ENCODE measurements around the gene CRYL1. TPM values are rescaled to one million over a fixed set of nuclear protein-coding genes. Genes with fewer than 3 reads are reported as not detected.
A peak's percentile ranks its signal among the peaks of the same experiment; 100 is the strongest.

Gene CRYL1
- total RNA-seq, 2 experiments from 2014 or later, result 17.5 to 18.2 TPM

DNA sequence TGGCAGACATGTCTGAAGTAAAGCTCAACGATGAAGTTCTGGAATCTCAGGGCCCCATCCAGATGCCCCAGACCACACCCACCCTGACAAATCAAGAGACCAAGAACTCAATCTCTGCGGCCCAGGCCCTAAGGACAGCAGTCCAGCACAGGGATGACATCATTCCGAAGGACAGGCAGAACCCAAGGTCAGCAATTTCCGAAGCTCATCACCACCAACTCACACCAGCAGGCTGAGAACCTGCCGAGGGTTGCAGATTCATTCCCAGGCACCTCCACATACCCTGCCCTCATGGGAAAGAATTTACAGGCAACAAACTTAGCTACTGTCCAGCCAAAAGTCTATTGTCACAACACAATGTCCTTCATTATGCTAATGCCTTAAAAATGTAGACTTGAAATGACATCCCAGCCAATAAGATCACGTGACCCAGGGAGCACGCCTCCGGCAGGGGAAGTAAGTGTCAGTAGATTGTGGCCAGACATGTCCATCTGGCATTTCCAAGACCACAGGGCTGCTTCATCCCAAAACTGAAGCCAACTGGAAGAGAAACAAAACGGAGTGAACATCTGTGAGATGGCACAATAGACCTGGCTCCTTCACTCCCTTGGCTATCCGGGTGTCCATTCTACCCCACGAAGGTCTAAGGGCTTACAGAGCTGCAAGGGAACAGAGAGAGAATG is 98.8 kb downstream of the CRYL1 start:
- POLR2A ChIA-PET, result no interaction called here
- peaks cover 16% of the 10 kb centered on the region for H3K36me3 Mint-ChIP-seq
- CTCF ChIA-PET, result interaction anchor here (1.2 kb wide), 1 partner anchor 15 kb away, joined by 3 read pairs; no protein-coding TSS in a partner anchor
- H3K4me3 Mint-ChIP-seq, result no peak overlapping the region
- intact Hi-C loops (cut with micrococcal nuclease), result loop anchor here (5.0 kb wide), 1 partner anchor 35 kb away; no protein-coding TSS in a partner anchor
- DNase-seq, result no peak
- peaks cover 51% of the 10 kb centered on the region for H3K4me1 Mint-ChIP-seq (ENCODE audit: low read depth)
- H3K9me3 Mint-ChIP-seq, result no peaks in the 10 kb centered on the region
- H3K27ac Mint-ChIP-seq, result no peak overlapping the region
- H3K27me3 Mint-ChIP-seq, result no peaks in the 10 kb centered on the region

DNA sequence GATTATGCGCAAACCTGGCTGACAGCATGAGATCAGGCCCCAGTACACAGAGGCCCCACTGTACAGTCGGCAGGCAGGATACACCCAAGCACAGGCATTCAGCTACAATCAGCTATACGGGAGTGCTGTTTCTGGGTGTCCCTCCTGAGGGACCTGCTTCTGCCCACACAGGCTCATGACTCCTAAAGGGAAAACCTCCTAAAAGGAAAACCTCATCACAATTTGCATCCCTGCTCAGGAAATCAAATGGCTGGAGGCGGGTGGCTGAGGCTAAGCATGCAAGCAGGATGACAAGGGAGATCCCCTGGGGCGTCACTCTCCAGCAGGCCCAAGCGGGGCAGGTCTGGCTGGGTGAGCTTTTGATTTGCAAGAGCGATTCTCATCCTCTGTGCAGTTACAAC is 99.8 kb downstream of the CRYL1 start:
- Mint-ChIP-seq H3K4me3 (no peak overlapping the region), H3K36me3 (peaks cover 16% of the 10 kb centered on the region), H3K27me3 (no peaks in the 10 kb centered on the region), H3K9me3 (no peaks in the 10 kb centered on the region), H3K4me1 (ENCODE audit: low read depth) (peaks cover 58% of the 10 kb centered on the region), H3K27ac (no peak overlapping the region)
- intact Hi-C loops (cut with micrococcal nuclease), result loop anchor here (5.0 kb wide), 1 partner anchor 36 kb away; no protein-coding TSS in a partner anchor
- ChIA-PET POLR2A (no interaction called here), CTCF (no interaction called here)
- DNase-seq, result peak; percentile 47

DNA sequence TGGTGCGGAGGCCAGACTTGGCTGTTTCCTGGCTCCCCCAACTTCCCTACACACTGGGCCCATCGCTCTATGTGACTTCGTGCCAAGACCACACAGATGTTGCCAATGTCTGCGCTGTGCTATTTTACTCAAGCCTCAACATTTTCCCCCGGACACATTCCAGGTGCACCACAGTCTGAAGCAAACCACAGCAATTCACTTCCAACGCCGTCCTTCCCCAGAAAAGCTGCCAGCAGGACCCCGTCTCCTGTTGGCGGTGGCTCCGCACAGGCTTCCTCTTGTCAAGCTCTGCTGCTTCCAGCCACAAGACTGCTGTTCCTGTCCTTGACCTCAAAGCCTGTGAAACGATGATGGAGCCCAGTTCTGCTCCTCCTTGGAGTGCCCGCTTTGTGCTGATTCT is 100.7 kb downstream of the CRYL1 start:
- Mint-ChIP-seq H3K27ac (no peak overlapping the region), H3K4me1 (ENCODE audit: low read depth) (peaks cover 65% of the 10 kb centered on the region), H3K36me3 (peaks cover 16% of the 10 kb centered on the region), H3K9me3 (no peaks in the 10 kb centered on the region), H3K4me3 (no peak overlapping the region), H3K27me3 (no peaks in the 10 kb centered on the region)
- POLR2A ChIA-PET, result no interaction called here
- CTCF ChIA-PET, result interaction anchor here (0.8 kb wide), 1 partner anchor 42 kb away, joined by 3 read pairs; no protein-coding TSS in a partner anchor
- intact Hi-C loops (cut with micrococcal nuclease), result loop anchor here (5.0 kb wide), 2 partner anchors 37 to 563 kb away; partner anchors contain the start of gene ZMYM5
- no peak for DNase-seq

DNA sequence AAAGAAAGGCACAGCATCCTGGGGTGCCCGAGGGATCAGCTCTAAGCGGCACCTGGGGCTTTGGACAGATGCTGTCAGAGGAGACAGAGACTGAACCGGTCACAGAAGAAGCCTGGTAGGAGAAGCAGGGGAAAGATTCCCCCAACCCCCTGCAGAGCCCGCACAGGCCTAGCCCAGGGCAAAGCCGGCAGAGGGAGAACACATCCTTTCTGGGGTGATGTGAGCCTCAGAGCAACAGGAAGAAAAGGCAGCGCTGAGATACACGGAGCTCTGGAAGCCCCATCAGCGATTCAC is 101.2 kb downstream of the CRYL1 start:
- H3K36me3 Mint-ChIP-seq, result peaks cover 16% of the 10 kb centered on the region
- H3K9me3 Mint-ChIP-seq, result no peaks in the 10 kb centered on the region
- intact Hi-C loops (cut with micrococcal nuclease), result loop anchor here (5.0 kb wide), 1 partner anchor 562 kb away; the partner anchor contains the start of gene ZMYM5
- no peak for DNase-seq
- H3K4me1 Mint-ChIP-seq (ENCODE audit: low read depth), result peaks cover 69% of the 10 kb centered on the region
- H3K27me3 Mint-ChIP-seq, result no peaks in the 10 kb centered on the region
- no peak overlapping the region for H3K4me3 Mint-ChIP-seq
- H3K27ac Mint-ChIP-seq, result no peak overlapping the region
- ChIA-PET POLR2A (interaction anchor here (0.7 kb wide), 1 partner anchor 13 kb away, joined by 3 read pairs; no protein-coding TSS in a partner anchor), CTCF (interaction anchor here (0.8 kb wide), 1 partner anchor 42 kb away, joined by 3 read pairs; no protein-coding TSS in a partner anchor)

DNA sequence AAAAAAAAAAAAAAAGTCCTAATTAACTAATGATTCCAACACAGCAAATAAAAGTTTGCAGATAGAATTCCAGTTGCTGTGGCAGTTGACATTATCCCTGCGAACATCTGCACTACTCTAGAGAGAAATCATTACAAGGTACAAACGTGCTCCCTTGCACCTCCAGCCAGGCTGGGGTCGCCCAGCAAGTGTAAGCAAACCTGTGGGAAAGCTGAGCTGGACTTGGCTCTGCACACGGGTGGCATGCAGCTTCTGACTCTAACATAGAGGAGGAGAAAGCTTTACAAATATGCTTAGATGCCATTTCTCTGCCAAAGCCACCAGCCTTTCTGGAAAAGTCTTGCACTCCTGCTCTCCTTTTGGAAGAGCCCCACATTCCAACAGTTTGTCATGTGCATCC is 103.3 kb downstream of the CRYL1 start:
- peaks cover 9% of the 10 kb centered on the region for H3K9me3 Mint-ChIP-seq
- intact Hi-C loops (cut with micrococcal nuclease), result loop anchor here (5.0 kb wide), 1 partner anchor 560 kb away; the partner anchor contains the start of gene ZMYM5
- ChIA-PET CTCF (interaction anchor here (4.2 kb wide), 1 partner anchor 225 kb away, joined by 13 read pairs; no protein-coding TSS in a partner anchor), POLR2A (no interaction called here)
- H3K27me3 Mint-ChIP-seq, result no peaks in the 10 kb centered on the region
- DNase-seq, result no peak
- peaks cover 67% of the 10 kb centered on the region for H3K4me1 Mint-ChIP-seq (ENCODE audit: low read depth)
- no peak overlapping the region for H3K4me3 Mint-ChIP-seq
- H3K27ac Mint-ChIP-seq, result no peak overlapping the region
- H3K36me3 Mint-ChIP-seq, result peaks cover 23% of the 10 kb centered on the region

DNA sequence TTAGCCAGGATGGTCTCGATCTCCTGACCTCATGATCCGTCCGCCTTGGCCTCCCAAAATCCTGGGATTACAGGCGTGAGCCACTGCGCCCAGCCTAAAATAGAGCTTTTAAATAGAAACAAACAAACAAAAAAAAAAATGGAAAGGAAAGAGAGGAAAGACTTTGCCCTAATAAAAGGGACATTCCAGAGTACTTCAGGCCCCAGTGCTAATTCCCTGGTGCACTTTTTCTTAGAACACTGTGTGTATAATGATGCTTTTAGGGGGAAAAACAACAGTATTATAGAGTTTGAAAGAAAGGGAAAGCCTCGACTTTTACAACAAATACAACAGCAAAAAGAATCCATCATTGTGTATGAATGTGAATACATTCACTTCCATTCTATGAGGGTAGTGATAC is 104.7 kb downstream of the CRYL1 start:
- H3K4me1 Mint-ChIP-seq (ENCODE audit: low read depth), result peaks cover 56% of the 10 kb centered on the region
- peaks cover 19% of the 10 kb centered on the region for H3K36me3 Mint-ChIP-seq
- H3K9me3 Mint-ChIP-seq, result peaks cover 9% of the 10 kb centered on the region
- POLR2A ChIA-PET, result interaction anchor here (1.2 to 1.8 kb wide), 3 partner anchors 9 to 106 kb away, joined by 3 to 8 read pairs (median 7); no protein-coding TSS in a partner anchor
- no peaks in the 10 kb centered on the region for H3K27me3 Mint-ChIP-seq
- DNase-seq, result no peak
- no peak overlapping the region for H3K4me3 Mint-ChIP-seq
- intact Hi-C loops (cut with micrococcal nuclease), result loop anchor here (1.0 to 5.0 kb wide), 4 partner anchors 9 to 559 kb away; partner anchors contain the start of genes EEF1AKMT1 and ZMYM5
- CTCF ChIA-PET, result interaction anchor here (0.9 to 4.2 kb wide), 4 partner anchors 55 to 224 kb away, joined by 3 to 13 read pairs (median 6); no protein-coding TSS in a partner anchor
- H3K27ac Mint-ChIP-seq, result peak overlapping the region; percentile 87

DNA sequence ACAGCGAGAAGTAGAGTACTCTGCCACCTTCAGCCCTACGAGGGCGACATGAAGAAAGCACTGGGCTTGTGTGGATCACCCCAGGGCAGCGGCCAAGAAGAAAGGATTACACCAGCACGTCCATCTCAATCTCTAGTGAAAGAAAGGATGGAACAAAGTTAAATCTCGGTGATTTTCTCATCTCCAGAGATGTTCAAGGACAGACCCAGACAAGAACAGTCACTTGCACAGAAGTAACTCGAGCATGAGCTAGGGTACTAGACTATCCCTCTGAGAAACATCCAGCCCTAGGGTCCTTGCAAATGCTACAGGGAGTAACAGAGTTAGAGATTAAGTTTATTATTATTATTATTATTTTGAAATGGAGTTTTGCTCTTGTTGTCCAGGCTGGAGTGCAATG is 106.7 kb downstream of the CRYL1 start:
- intact Hi-C loops (cut with micrococcal nuclease), result loop anchor here (1.0 to 5.0 kb wide), 6 partner anchors 23 to 832 kb away; partner anchors contain the start of gene IFT88
- CTCF ChIA-PET, result interaction anchor here (1.0 to 4.2 kb wide), 2 partner anchors 52 to 222 kb away, joined by 3 to 13 read pairs; no protein-coding TSS in a partner anchor

DNA sequence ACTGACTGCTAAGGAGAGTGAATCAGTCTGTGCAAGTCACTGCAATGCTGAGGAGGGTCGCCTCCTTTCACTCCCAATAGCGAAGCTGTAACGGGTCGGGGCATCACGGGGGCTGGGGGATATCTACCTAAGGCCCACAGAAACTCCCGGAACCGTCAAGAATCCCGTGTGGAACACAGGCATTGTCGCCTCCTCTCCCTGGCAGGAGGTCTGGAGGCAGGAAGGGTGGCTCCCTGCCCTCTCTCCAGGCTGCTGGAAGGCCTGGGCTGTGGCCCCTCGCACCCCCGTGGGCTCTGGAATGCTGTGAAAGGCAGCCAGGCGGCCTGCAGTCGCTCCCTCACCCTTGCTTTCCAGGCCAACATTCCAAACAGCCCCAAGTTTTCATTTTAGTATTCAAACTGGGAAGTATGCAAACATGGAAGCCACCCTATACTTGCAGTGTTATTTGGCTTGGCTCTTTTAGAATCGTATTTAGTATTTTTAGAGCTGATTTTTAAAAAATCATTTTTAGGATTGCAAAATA is 109.4 kb downstream of the CRYL1 start:
- POLR2A ChIA-PET, result no interaction called here
- no peak overlapping the region for H3K4me3 Mint-ChIP-seq
- H3K9me3 Mint-ChIP-seq, result peaks cover 18% of the 10 kb centered on the region
- peaks cover 47% of the 10 kb centered on the region for H3K4me1 Mint-ChIP-seq (ENCODE audit: low read depth)
- H3K27ac Mint-ChIP-seq, result no peak overlapping the region
- CTCF ChIA-PET, result interaction anchor here (1.5 kb wide), 1 partner anchor 60 kb away, joined by 4 read pairs; no protein-coding TSS in a partner anchor
- H3K36me3 Mint-ChIP-seq, result peaks cover 15% of the 10 kb centered on the region
- intact Hi-C loops (cut with micrococcal nuclease), result loop anchor here (5.0 kb wide), 1 partner anchor 151 kb away; the partner anchor contains the start of gene IFT88
- no peak for DNase-seq
- no peaks in the 10 kb centered on the region for H3K27me3 Mint-ChIP-seq

More for the DNA sequence above, 106.7 kb downstream of the CRYL1 start:
- Mint-ChIP-seq H3K36me3 (peaks cover 15% of the 10 kb centered on the region), H3K4me3 (no peak overlapping the region), H3K27ac (peak overlapping the region; percentile 19), H3K27me3 (no peaks in the 10 kb centered on the region), H3K4me1 (ENCODE audit: low read depth) (peaks cover 42% of the 10 kb centered on the region), H3K9me3 (peaks cover 18% of the 10 kb centered on the region)
- no peak for DNase-seq
- POLR2A ChIA-PET, result interaction anchor here (1.8 kb wide), 1 partner anchor 57 kb away, joined by 7 read pairs; no protein-coding TSS in a partner anchor

DNA sequence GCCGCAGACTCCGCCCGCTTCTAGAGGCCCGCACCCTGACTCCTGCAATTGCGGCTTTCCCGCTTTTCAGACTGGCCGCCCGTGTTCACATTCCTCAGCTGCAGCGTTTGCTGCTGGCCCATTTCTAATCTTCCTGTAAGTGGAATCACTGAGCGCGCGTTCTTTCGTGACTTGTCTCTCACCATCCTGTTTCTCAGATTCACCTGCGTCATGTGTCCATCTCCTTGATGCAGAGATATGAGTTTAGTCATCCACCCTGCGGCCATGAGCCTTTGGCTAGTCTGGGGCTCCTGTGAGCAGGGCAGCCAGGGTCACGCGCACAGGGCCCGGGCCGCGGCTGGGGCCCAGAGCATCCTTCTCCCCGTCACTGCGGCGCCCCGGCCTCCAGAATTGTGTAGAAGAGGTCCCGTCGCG is 110.0 kb downstream of the CRYL1 start:
- no peak overlapping the region for H3K27ac Mint-ChIP-seq
- ChIA-PET POLR2A (no interaction called here), CTCF (interaction anchor here (1.5 kb wide), 1 partner anchor 60 kb away, joined by 4 read pairs; no protein-coding TSS in a partner anchor)
- intact Hi-C loops (cut with micrococcal nuclease), result loop anchor here (5.0 kb wide), 1 partner anchor 152 kb away; the partner anchor contains the start of gene IFT88
- H3K4me1 Mint-ChIP-seq (ENCODE audit: low read depth), result peaks cover 46% of the 10 kb centered on the region
- peaks cover 18% of the 10 kb centered on the region for H3K9me3 Mint-ChIP-seq
- DNase-seq, result no peak
- H3K36me3 Mint-ChIP-seq, result peaks cover 15% of the 10 kb centered on the region
- no peaks in the 10 kb centered on the region for H3K27me3 Mint-ChIP-seq
- H3K4me3 Mint-ChIP-seq, result no peak overlapping the region

DNA sequence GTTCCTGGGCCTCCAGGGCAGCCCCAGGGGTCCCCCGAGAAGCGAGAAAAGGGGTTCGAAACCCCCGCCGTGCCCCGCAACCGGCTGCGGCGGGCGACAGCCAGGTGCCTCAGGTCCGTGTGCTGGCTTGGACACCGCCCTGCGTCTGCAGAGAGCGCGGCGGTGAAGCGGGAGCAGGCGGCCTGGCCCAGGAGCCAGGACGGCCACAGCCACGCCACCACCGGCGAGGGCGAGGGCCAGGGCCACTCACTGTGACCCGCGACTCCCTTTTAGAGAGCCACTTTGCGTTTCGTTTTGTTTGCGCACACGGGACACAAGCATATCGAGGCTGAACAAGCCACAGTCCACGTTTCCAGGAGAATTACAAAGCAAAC is 110.4 kb downstream of the CRYL1 start:
- H3K4me1 Mint-ChIP-seq (ENCODE audit: low read depth), result peaks cover 45% of the 10 kb centered on the region
- H3K27ac Mint-ChIP-seq, result no peak overlapping the region
- ChIA-PET CTCF (no interaction called here), POLR2A (no interaction called here)
- no peak overlapping the region for H3K4me3 Mint-ChIP-seq
- DNase-seq, result no peak
- peaks cover 15% of the 10 kb centered on the region for H3K36me3 Mint-ChIP-seq
- intact Hi-C loops (cut with micrococcal nuclease), result loop anchor here (5.0 kb wide), 1 partner anchor 152 kb away; the partner anchor contains the start of gene IFT88
- peaks cover 18% of the 10 kb centered on the region for H3K9me3 Mint-ChIP-seq
- H3K27me3 Mint-ChIP-seq, result no peaks in the 10 kb centered on the region

DNA sequence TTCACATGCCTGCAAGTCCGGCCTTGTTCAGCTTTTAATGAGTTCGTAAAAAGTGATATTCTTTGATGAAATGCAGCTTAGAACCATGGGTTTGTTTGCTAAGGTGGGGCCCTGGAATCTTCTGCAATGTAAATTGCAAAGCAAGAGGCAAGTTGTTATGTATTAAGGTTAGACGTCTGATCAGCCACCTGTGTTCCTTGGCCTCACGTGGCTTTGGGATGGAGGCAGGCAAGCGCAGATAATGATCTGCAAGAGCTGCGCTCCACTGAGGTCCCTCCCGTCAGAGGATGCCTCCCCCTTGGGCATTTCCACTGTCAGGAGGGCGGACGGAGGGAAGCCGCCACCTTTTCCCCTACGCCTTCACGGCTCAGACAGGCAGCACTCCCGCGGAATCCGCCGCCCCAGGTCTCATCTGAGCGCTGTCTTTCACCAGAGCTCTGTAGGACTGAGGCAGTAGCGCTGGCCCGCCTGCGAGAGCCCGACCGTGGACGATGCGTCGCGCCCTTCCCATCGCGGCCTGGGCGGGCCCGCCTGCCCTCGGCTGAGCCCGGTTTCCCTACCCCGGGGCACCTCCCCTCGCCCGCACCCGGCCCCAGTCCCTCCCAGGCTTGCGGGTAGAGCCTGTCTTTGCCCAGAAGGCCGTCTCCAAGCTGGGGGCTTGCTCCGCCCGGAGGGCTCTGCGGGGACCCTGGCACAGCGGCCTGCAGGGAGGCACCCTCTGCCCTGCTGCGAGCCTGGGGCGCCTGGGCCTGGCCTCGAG is 110.9 kb downstream of the CRYL1 start:
- Mint-ChIP-seq H3K27ac (no peak overlapping the region), H3K4me1 (ENCODE audit: low read depth) (peaks cover 39% of the 10 kb centered on the region), H3K27me3 (no peaks in the 10 kb centered on the region), H3K36me3 (peaks cover 15% of the 10 kb centered on the region), H3K4me3 (no peak overlapping the region), H3K9me3 (peaks cover 18% of the 10 kb centered on the region)
- POLR2A ChIA-PET, result no interaction called here
- CTCF ChIA-PET, result interaction anchor here (1.0 kb wide), 1 partner anchor 232 kb away, joined by 3 read pairs; no protein-coding TSS in a partner anchor
- intact Hi-C loops (cut with micrococcal nuclease), result loop anchor here (5.0 kb wide), 2 partner anchors 153 to 288 kb away; partner anchors contain the start of genes IFT88 and IL17D
- no peak for DNase-seq
